22Rv1 (cell line): ENCODE data around the gene FKBP7.

Experiments
- H3K27ac ChIP-seq: fragments of 450-650 bp; 2 replicates; pipeline ENCODE4 v1.5.1; 2017
- CTCF ChIP-seq: fragments of 450-650 bp; IDR thresholded peaks from 2 replicates; pipeline ENCODE4 v1.5.1; 2017; ENCODE audit warnings: mild to moderate bottlenecking
- ZFX ChIP-seq: fragments of 450-650 bp; IDR thresholded peaks from 2 replicates; pipeline ENCODE4 v1.6.1; 2017; ENCODE audit warnings: antibody characterized with exemption, borderline replicate concordance

The FKBP7 gene

GRCh38 chr2:178457390-178457886 lies 21.0 kb downstream of the FKBP7 start:
- TF ChIP-seq CTCF (no peak), ZFX (no peak)

GRCh38 chr2:178455947-178456346 lies 22.5 kb downstream of the FKBP7 start:
- TF ChIP-seq CTCF (no peak), ZFX (no peak)
- no peak overlapping the region for H3K27ac ChIP-seq

More at GRCh38 chr2:178457390-178457886, 21.0 kb downstream of the FKBP7 start:
- H3K27ac ChIP-seq = no peak overlapping the region

- TF ChIP-seq ZFX = no peak
- no peak for TF ChIP-seq CTCF
- peak overlapping the region; percentile 90; the same call in 1 of the 2 replicates for H3K27ac ChIP-seq
These were observed 25.5 kb downstream of the FKBP7 start for GRCh38 chr2:178452870-178453269.

- TF ChIP-seq ZFX = no peak
- peak overlapping the region; percentile 90; the same call in 1 of the 2 replicates for H3K27ac ChIP-seq
These were observed 26.1 kb downstream of the FKBP7 start for GRCh38 chr2:178452334-178452733.

DNA sequence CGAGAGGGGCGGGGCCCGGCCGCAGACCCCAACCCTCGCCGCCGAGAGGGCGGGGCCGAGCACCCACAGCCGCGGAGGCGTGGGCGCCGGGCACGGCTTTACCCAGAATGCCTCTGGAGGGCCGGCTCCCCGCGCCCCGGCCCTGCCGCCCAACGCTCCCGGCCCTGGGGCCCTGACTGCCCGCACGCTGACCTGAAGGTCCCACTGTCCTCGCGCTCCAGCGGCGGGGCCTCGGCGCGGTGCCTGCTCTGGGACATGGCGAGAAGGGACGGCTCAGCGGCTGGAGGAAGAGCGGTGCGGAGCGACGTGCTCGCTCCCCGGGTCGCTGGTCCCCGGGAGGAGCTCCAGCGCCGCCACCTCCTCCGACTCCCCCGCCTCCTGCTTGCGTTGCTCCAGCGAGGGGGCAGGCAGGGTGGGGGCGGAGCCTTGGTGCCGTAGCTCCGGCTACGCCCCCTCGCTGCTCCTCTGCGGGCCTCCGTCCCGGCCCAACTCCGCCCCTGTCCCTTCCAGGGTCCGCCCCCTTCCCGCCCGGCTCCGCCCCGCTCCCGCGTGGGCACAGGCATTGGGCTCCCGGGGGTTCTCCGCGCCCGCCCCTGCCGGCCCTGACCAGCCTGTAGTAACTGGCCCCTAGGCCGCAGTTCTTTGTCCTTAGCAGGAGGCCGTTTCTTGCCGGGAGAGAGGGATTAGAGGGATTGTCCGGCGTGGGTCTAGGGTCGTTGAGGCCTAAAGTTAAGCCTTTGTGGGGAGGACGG lies 27.4 kb downstream of the FKBP7 start, which contains the start of the genes PJVK and PRKRA:
Gene PJVK (plus strand): TSS at position 605 of the 752 bp plus-strand sequence. CDS start 2,032 bp downstream, outside the sequence.
Gene PRKRA (minus strand): TSS at position 402 of the 752 bp plus-strand sequence. CDS start 145 bp downstream, at position 257.
- TF ChIP-seq CTCF (no peak), ZFX (no peak)
- H3K27ac ChIP-seq = peak within 1 kb of the TSS; percentile 90

DNA sequence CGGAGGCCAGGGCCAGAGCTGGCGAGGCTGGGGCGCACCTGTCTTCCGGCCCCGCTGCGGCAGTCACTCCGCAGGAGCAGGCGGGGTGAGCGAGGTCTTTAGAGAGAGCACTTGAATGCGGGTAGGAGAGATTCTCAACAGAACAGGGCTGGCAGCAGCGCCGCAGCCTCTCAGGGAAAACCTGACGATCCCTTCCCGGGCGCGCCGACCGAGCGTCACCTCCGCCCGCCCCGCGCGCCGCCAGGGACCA lies 28.0 kb downstream of the FKBP7 start:
- H3K27ac ChIP-seq = peak overlapping the region; percentile 90
- TF ChIP-seq ZFX (no peak), CTCF (no peak)

- TF ChIP-seq ZFX = no peak
- TF ChIP-seq CTCF = no peak
- H3K27ac ChIP-seq = peak overlapping the region; percentile 90
These were observed 28.5 kb downstream of the FKBP7 start for GRCh38 chr2:178449700-178450523.
